Spleen (tissue), 7 donors: ENCODE measurements around the gene KCNT1.

Experiments
- POLR2A ChIP-seq, 3 donors: fragments of 450-650 bp; IDR thresholded peaks; one replicate each; pipeline ENCODE4 v1.5.1; 2017; ENCODE audit warnings: antibody characterized with exemption in 3 of 3, mild to moderate bottlenecking in 1 of 3
- POLR2AphosphoS5 ChIP-seq, 3 donors: sonication (generic); formaldehyde crosslinking; IDR thresholded peaks; one replicate each; pipeline ENCODE4 v1.5.1; 2017; ENCODE audit warnings: antibody characterized with exemption in 3 of 3
- TF ChIP-seq, protein P1 (sequence below), 11 experiments: fragments of 200-600 bp in 7 of 11; fragments of 450-650 bp in 4 of 11; sonication (generic) in 4 of 11; IDR thresholded peaks in 8 of 11; conservative IDR thresholded peaks in 3 of 11; 1 replicate in 7 of 11; 2 replicates in 4 of 11; pipeline versions ENCODE4 v1.4.0 to v1.8.0; 2016 to 2021; ENCODE audit warnings: antibody characterized with exemption in 11 of 11, inconsistent platforms in 4 of 11, mild to moderate bottlenecking in 1 of 11
- donor health status: DM: no; HTN: no; CAD: no; lungs with moderate emphysema.
- donor health status: DM: no; HTN: no; CAD: no.
- donor health status: DM: no; HTN: no; CAD: no.

DNA sequence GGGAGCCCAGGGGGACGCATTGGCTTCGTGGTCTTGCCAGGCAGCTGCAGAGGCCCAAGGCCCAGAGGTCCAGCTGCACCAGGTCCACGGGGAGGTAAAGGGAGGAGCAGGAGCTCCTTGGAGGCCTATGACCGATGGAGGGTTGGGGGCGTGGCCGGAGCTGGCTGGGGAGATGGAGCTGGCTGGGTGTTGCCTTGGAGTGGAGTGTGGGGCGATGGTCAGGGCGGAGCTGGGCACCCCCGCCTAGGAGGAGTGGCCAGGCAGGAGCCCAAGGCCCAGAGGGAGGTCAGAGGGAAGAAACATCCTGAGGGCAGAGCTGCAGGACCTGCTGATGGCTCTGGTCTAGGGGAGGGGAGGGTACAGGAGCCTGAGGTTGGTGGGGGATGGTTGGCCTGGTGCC lies 44.6 kb downstream of the KCNT1 start:
- TF ChIP-seq, protein P1, sequence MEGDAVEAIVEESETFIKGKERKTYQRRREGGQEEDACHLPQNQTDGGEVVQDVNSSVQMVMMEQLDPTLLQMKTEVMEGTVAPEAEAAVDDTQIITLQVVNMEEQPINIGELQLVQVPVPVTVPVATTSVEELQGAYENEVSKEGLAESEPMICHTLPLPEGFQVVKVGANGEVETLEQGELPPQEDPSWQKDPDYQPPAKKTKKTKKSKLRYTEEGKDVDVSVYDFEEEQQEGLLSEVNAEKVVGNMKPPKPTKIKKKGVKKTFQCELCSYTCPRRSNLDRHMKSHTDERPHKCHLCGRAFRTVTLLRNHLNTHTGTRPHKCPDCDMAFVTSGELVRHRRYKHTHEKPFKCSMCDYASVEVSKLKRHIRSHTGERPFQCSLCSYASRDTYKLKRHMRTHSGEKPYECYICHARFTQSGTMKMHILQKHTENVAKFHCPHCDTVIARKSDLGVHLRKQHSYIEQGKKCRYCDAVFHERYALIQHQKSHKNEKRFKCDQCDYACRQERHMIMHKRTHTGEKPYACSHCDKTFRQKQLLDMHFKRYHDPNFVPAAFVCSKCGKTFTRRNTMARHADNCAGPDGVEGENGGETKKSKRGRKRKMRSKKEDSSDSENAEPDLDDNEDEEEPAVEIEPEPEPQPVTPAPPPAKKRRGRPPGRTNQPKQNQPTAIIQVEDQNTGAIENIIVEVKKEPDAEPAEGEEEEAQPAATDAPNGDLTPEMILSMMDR (IDR thresholded peaks at IDR 0.05 in 8 of 11, conservative IDR thresholded peaks at IDR 0.05 in 3 of 11): no peak
- TF ChIP-seq POLR2AphosphoS5 (IDR thresholded peaks at IDR 0.05): no peak
- no peak for TF ChIP-seq POLR2A (IDR thresholded peaks at IDR 0.05)
